GM13976 (cell line): Measurements from ENCODE around the gene KIF6.

Experiments used
- DNase-seq: peaks from one replicate; pipeline ENCODE4 v3.0.0; 2012; ENCODE audit warnings: low spot score
- in situ Hi-C: fragments of 300-500 bp; cut with MboI; formaldehyde crosslinking; loops from one replicate; pipeline ENCODE4 v1.12.0; 2022; ENCODE audit warnings: low sequenced_read_pairs, mixed read lengths, inconsistent platforms; ENCODE audit not compliant: unreplicated experiment
- TF ChIP-seq, protein P1 (sequence below): IDR thresholded peaks from 2 replicates; pipeline ENCODE4 v1.5.1; 2012; ENCODE audit warnings: borderline replicate concordance, mild to moderate bottlenecking; ENCODE audit not compliant: insufficient read depth; ENCODE audit errors: extremely low read depth, missing control alignments, control extremely low read depth

KIF6 gene

DNA sequence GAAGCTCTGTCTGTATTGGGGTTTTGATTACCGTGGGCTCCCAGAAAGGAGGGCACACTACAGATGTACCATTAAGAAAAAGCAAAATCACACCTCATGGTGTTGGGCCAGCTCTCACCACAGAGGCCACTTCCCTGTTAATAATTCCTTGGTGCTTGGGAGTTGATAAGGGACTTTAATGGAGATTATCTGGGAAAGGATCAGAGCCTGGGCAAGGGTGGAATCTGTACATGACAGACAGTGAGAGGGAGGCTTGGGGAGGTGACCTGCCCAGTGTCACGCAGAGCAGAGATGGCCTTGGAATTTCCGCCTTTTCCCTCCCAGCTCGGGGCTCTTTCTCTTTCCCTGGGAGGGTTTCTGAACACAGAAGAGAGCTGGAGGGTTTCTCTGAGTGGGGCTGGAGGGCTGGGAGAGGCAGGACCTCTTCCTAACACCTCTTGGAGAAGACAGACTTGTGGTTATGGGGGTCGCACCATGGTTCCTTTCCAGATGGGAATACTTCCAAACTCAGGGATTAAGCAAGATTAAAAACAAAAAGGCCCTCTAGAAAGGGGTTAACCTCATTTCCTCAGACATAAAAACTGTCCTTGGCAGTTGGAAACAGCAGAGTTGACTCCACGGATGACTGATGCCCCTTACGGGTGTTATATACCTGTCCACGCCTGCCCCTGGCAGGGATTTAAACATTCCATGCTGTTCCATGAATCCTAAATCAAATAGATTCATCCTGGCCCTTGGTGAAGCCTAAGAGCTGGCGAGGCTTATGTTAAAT is 385.9 kb downstream of the KIF6 start:
- in situ Hi-C loops = no loop called here
- TF ChIP-seq, protein P1, sequence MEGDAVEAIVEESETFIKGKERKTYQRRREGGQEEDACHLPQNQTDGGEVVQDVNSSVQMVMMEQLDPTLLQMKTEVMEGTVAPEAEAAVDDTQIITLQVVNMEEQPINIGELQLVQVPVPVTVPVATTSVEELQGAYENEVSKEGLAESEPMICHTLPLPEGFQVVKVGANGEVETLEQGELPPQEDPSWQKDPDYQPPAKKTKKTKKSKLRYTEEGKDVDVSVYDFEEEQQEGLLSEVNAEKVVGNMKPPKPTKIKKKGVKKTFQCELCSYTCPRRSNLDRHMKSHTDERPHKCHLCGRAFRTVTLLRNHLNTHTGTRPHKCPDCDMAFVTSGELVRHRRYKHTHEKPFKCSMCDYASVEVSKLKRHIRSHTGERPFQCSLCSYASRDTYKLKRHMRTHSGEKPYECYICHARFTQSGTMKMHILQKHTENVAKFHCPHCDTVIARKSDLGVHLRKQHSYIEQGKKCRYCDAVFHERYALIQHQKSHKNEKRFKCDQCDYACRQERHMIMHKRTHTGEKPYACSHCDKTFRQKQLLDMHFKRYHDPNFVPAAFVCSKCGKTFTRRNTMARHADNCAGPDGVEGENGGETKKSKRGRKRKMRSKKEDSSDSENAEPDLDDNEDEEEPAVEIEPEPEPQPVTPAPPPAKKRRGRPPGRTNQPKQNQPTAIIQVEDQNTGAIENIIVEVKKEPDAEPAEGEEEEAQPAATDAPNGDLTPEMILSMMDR = no peak

DNA sequence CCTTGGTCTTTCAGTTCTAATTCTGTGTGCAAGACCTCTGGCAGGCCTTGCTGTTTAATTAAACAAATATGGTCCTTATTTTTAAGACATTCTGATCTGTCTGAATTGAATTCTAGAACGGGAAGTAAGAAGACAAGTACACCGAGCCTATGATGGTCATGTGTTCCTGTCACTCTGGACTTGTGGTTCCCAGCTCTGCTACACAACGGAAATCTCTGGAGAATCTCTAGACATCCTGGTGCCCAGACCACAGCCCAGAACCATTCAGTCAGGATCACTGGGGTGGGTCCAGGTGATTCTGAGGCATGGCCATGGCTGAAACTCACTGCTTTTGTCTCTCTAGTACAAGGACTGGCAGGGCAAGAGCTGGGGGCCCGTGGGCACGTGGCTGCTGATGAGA is 386.8 kb downstream of the KIF6 start:
- in situ Hi-C loops = no loop called here
- TF ChIP-seq, protein P1 = no peak
- no peak for DNase-seq

More for the DNA sequence above, 385.9 kb downstream of the KIF6 start:
- no peak for DNase-seq

DNA sequence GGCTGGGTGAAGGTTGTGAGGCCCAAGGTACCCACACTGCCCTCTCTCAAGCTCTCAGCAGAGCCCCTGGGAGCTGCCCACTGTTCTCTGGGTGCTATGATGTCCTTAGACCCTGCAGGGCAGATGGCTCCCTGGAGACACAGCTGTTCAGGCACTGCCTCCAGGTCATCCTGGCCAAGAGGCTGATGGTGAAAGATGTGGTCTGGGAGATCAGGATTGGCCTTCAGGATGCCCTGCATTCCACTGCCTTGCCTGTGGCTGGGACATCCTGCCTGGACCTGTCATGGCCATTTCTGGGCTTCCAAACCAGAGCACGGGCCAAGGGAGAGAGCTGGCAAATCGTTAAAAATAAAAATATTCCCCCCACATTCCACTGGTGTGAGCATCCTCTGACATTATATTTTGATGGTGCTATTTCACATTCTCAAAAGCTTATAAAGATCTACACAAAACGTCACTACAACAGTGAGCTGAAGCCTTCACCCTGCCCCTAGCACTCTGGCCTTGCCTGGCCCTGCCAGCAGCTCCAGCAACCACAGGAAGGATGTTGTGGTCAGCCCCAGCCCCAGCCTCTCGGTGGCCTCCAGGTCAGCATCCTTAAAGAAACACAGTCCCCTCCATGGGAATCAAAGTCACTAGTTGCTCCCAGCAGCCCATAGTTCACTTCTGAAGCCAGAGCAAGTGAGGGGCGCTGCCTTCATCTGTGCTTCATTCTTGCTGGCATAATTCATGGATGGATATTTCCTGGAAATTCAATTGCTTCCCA is 389.2 kb downstream of the KIF6 start:
- TF ChIP-seq, protein P1 = no peak
- DNase-seq = no peak
- in situ Hi-C loops = no loop called here

DNA sequence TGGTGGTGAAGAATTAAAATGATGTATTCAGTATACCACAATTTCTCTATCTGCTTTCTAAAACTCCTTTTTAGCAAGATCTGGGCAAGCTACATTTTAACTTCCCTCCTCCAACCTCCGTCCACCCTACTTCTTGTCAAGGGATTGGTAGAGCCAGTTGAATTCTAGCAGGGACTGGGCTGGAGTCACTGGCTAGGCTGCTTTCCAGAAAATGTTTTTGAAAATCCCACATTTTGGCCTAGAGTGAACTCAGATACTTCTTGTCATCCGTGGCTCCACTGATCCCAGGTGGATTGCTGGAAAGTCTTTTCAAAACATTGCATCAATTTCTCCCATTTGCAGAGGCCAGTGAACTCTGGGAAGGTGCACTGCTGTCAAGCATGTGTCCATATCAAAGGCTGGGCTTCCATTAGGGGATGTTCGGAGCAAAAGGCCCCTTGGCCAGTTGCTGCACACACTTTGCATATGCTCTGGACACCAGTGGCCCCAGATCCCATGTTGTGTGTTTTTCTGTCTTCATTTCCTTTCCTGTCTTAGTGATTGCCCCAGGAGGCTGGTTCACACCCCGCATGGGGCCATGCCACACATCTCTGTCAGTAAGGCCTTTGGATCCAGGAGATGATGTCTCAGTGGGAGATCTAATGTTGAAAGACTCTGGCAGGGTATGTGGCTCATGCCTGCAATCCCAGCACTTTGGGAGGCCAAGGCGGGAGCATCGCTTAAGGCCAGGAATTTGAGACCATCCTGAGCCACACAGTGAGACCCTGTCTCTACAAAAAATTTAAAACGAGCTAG is 391.4 kb downstream of the KIF6 start:
- in situ Hi-C loops = no loop called here
- DNase-seq = no peak
- TF ChIP-seq, protein P1 = no peak

DNA sequence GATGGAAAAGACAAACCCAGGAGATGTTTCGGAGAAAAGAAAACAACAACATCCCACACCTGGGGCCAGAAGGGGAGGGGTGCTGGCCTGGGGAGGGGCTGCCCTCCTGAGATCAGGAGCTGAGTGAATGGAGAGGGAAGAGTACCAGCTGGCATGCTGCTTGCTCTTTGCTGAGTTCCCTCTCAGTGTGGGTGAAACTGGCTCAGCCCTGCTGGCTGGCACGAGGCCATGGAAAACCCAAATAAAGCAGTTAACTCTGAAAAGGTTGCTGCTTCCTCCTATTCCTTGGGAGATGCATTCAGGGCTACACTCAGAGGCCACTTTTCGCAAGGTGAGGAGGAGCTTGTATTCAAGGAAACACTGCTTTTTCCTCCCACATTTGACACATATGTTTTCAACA is 394.7 kb downstream of the KIF6 start:
- in situ Hi-C loops = no loop called here
- TF ChIP-seq, protein P1 = no peak
- no peak for DNase-seq

DNA sequence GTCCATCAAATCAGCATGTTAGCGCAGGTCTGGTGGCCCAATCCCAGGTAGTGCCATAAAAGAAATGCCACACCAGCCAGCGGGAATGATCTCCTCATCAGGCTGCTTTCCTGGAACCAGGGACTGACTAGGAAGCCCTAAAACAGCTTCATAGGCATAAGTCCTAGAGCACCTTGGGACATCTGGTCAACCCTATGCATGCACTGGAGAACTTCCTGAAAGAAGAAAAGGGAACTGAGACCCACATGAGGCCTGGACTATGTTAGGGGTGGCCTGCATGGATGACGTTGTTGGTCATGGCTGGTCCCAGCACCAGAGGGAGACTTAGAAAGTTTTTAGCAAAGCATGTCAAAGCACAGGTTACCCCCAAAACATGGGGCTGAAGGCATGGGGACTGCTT is 395.2 kb downstream of the KIF6 start:
- in situ Hi-C loops = no loop called here
- TF ChIP-seq, protein P1 = no peak
- peak; percentile 65 for DNase-seq
